Measurements from ENCODE around the gene CRMP1. TPM values are rescaled to one million over a fixed set of nuclear protein-coding genes. Genes with fewer than 3 reads are reported as not detected.

CRMP1 gene
- total RNA-seq, 1 donor from 2014 or later = 245 TPM

DNA sequence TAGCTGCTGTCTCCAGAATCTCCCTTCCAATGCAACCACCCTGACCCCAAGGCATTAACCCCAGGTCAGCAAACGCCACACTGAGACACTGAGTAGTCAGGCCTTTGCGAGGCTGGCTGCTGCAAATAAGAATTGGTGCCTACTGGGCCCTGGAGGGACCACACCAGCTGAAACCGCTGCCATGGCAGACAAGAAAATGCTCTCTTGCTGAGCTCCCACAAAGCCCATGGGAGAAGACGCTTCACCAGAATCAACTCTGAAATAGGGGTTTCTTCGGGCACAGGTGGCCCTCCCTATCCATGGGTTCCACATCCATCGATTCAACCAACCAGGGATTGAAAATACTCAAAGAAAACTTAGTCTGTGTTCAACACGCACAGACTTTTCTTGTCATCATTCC is 26.7 kb upstream of the CRMP1 start:
- H3K4me3 Mint-ChIP-seq = no peak overlapping the region
- H3K4me1 Mint-ChIP-seq = peaks cover 7% of the 10 kb centered on the region
- TF ChIP-seq, protein P1, sequence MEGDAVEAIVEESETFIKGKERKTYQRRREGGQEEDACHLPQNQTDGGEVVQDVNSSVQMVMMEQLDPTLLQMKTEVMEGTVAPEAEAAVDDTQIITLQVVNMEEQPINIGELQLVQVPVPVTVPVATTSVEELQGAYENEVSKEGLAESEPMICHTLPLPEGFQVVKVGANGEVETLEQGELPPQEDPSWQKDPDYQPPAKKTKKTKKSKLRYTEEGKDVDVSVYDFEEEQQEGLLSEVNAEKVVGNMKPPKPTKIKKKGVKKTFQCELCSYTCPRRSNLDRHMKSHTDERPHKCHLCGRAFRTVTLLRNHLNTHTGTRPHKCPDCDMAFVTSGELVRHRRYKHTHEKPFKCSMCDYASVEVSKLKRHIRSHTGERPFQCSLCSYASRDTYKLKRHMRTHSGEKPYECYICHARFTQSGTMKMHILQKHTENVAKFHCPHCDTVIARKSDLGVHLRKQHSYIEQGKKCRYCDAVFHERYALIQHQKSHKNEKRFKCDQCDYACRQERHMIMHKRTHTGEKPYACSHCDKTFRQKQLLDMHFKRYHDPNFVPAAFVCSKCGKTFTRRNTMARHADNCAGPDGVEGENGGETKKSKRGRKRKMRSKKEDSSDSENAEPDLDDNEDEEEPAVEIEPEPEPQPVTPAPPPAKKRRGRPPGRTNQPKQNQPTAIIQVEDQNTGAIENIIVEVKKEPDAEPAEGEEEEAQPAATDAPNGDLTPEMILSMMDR (conservative IDR thresholded peaks at IDR 0.05) = no peak
- no peak for DNase-seq (ENCODE audit: low read depth, low spot score)
- peaks cover 17% of the 10 kb centered on the region for H3K27me3 Mint-ChIP-seq (ENCODE audit: low read depth)
- no peaks in the 10 kb centered on the region for H3K9me3 Mint-ChIP-seq
- no peaks in the 10 kb centered on the region for H3K36me3 Mint-ChIP-seq (ENCODE audit: low read depth)
- H3K27ac Mint-ChIP-seq (ENCODE audit: unreplicated experiment) = no peak overlapping the region

DNA sequence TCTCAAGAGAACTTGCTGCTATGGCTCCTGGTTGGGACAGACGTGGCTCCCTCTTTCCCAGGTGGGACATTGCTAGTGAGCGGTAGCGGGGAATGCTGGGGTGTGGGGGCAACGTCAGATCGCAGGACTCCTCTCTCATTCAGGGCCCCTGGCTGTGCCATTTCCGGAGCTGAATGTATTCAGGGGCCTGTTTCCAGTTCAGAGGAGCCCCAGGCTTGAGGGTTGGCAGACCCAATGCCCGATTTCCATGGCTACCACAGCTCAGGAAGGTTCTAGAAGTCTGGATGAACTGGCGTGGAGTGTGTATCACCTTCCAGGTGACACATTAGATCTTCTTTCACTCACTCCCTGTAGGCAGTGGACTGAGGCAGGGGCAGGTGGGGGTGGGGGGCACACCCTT is 26.2 kb upstream of the CRMP1 start:
- no peaks in the 10 kb centered on the region for H3K36me3 Mint-ChIP-seq (ENCODE audit: low read depth)
- TF ChIP-seq, protein P1 (conservative IDR thresholded peaks at IDR 0.05) = no peak
- H3K27me3 Mint-ChIP-seq (ENCODE audit: low read depth) = peaks cover 19% of the 10 kb centered on the region
- H3K27ac Mint-ChIP-seq (ENCODE audit: unreplicated experiment) = no peak overlapping the region
- no peak overlapping the region for H3K4me3 Mint-ChIP-seq
- no peak for DNase-seq (ENCODE audit: low read depth, low spot score)
- H3K9me3 Mint-ChIP-seq = no peaks in the 10 kb centered on the region
- peaks cover 7% of the 10 kb centered on the region for H3K4me1 Mint-ChIP-seq

DNA sequence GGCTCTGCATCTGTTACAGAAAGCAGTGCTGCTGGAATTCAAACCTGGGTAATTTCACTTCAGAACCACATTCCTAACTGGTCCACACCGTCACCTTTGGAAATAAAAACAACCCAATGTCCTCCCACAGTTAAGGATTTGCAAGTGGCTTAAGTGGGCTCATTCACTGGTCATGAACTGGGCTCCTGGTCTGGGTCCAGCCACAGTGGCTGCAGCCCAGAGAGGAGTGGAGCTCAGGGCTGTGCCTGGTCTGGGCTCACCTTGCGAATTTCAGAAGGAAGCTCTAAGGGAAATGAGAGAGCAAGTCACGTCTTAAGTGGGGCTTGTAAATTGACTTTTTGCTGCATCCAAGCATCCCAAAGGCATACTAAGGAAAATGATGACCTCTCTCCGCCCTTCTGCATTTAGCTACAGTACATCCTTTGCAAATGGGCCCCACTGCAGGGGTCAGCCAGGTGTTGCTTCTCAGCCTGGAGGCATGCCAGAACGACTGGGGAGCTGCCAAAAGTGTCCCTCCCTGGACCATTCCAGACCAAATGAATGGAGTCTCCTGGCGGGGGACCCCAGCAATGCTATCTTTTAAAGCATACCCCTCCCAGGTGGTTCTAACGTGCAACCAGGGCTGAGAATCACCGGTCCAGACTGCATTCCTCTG is 25.6 kb upstream of the CRMP1 start:
- TF ChIP-seq, protein P1 (conservative IDR thresholded peaks at IDR 0.05) = no peak
- no peaks in the 10 kb centered on the region for H3K36me3 Mint-ChIP-seq (ENCODE audit: low read depth)
- no peaks in the 10 kb centered on the region for H3K9me3 Mint-ChIP-seq
- no peak for DNase-seq (ENCODE audit: low read depth, low spot score)
- peaks cover 19% of the 10 kb centered on the region for H3K27me3 Mint-ChIP-seq (ENCODE audit: low read depth)
- no peak overlapping the region for H3K4me3 Mint-ChIP-seq
- H3K27ac Mint-ChIP-seq (ENCODE audit: unreplicated experiment) = no peak overlapping the region
- peaks cover 7% of the 10 kb centered on the region for H3K4me1 Mint-ChIP-seq

DNA sequence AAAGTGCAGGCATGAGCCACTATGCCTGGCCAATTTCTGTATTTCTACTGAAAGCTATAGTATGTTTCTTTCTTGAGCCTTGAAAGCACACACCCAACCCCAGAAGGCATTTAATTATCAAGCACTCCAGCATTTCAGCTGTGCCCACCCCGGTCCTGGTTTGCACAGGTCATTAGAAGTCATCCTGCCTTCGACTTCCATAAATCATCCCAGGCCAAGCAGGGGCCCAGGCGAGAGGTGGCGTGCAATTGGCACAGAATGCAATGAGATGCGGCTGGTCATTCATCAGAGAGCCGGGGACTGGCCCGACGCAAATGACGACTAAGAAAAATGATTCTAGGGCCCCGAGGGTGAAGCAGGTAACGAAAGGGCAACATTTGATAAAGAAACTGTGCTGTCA is 24.8 kb upstream of the CRMP1 start:
- H3K4me1 Mint-ChIP-seq = peaks cover 7% of the 10 kb centered on the region
- TF ChIP-seq, protein P1 (conservative IDR thresholded peaks at IDR 0.05) = no peak
- no peaks in the 10 kb centered on the region for H3K36me3 Mint-ChIP-seq (ENCODE audit: low read depth)
- no peak overlapping the region for H3K4me3 Mint-ChIP-seq
- peaks cover 17% of the 10 kb centered on the region for H3K27me3 Mint-ChIP-seq (ENCODE audit: low read depth)
- H3K9me3 Mint-ChIP-seq = no peaks in the 10 kb centered on the region
- H3K27ac Mint-ChIP-seq (ENCODE audit: unreplicated experiment) = no peak overlapping the region
- DNase-seq (ENCODE audit: low read depth, low spot score) = no peak

DNA sequence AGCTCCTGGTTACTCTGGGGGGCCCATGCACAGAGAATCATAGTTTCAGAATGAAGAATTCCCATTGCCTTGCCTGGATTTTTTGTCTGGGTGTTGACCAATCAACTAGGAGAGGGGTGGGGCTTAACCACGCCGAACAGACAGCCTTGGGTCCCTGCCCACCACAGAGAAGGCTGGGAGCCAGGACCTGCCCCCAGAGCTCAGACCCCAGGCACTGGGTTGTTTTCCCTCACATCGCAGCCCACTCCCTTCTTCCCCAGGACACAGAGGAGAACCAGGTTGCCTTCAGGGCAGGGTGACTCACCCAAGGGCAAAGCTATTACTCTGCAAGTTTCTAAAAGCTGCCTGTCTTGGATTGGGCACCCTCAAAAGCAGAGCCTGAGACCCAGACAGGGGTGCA is 23.3 kb upstream of the CRMP1 start:
- TF ChIP-seq, protein P1 (conservative IDR thresholded peaks at IDR 0.05) = no peak
- H3K4me3 Mint-ChIP-seq = no peak overlapping the region
- no peaks in the 10 kb centered on the region for H3K36me3 Mint-ChIP-seq (ENCODE audit: low read depth)
- H3K9me3 Mint-ChIP-seq = no peaks in the 10 kb centered on the region
- peaks cover 2% of the 10 kb centered on the region for H3K4me1 Mint-ChIP-seq
- no peak for DNase-seq (ENCODE audit: low read depth, low spot score)
- peaks cover 9% of the 10 kb centered on the region for H3K27me3 Mint-ChIP-seq (ENCODE audit: low read depth)
- H3K27ac Mint-ChIP-seq (ENCODE audit: unreplicated experiment) = no peak overlapping the region

Measured in neural crest cell (in vitro differentiated cells).